Esophagus squamous epithelium (tissue), 4 donors: ENCODE results near the gene B9D1.

Experiments
- CTCF ChIP-seq, 6 experiments: fragments of 450-650 bp in 4 of 6; fragments of 200-600 bp in 2 of 6; sonication (generic) in 2 of 6; IDR thresholded peaks; one replicate each; pipeline ENCODE4 v1.5.1; 2016 to 2019; ENCODE audit warnings: antibody characterized with exemption in 6 of 6, mild to moderate bottlenecking in 4 of 6, moderate library complexity in 4 of 6
- POLR2A ChIP-seq, 4 donors: fragments of 450-650 bp; IDR thresholded peaks; one replicate each; pipeline ENCODE4 v1.6.1; 2017; ENCODE audit warnings: antibody characterized with exemption in 4 of 4, mild to moderate bottlenecking in 4 of 4, moderate library complexity in 3 of 4

GRCh38 chr17:19341641-19342610, 20.6 kb downstream of the B9D1 start:
- TF ChIP-seq CTCF (IDR thresholded peaks at IDR 0.05) = no peak
- TF ChIP-seq POLR2A (IDR thresholded peaks at IDR 0.05) = no peak
